Esophagus squamous epithelium (tissue), 5 donors: ENCODE measurements around the gene LYPD5. TPM values are rescaled to one million over a fixed set of nuclear protein-coding genes. Genes with fewer than 3 reads are reported as not detected.
A peak's percentile ranks its signal among the peaks of the same experiment; 100 is the strongest.

Source experiments
- DNase-seq: peaks from one replicate; lab custom pipeline; 2025; lab: John Stamatoyannopoulos, UW
- H3K27ac ChIP-seq, 4 donors: fragments of 200-600 bp; sonication (generic); one replicate each; pipeline ENCODE4 v1.5.1; 2016 to 2019; ENCODE audit warnings: mild to moderate bottlenecking in 1 of 4
- H3K27me3 ChIP-seq, 4 donors: fragments of 200-600 bp; sonication (generic); 1 replicate in 3 of 4; 2 replicates in 1 of 4; pipeline versions ENCODE4 v1.5.1 to v1.6.0; 2017 to 2021; ENCODE audit warnings: antibody characterized with exemption in 1 of 4
- H3K36me3 ChIP-seq, 3 donors: fragments of 200-600 bp; sonication (generic); one replicate each; pipeline ENCODE4 v1.5.1; 2016 to 2019
- H3K4me1 ChIP-seq, 3 donors: fragments of 200-600 bp; sonication (generic); one replicate each; pipeline ENCODE4 v1.5.1; 2017 to 2019
- H3K4me3 ChIP-seq, 4 donors: fragments of 200-600 bp; sonication (generic); 1 replicate in 3 of 4; 2 replicates in 1 of 4; pipeline ENCODE4 v1.5.1; 2016 to 2019; ENCODE audit warnings: mild to moderate bottlenecking in 2 of 4, moderate library complexity in 1 of 4
- H3K9me3 ChIP-seq, 3 donors: fragments of 200-600 bp; sonication (generic); one replicate each; pipeline ENCODE4 v1.5.1; 2016 to 2019
- POLR2A ChIP-seq, 4 donors: fragments of 450-650 bp; IDR thresholded peaks; one replicate each; pipeline ENCODE4 v1.6.1; 2017; ENCODE audit warnings: antibody characterized with exemption in 4 of 4, mild to moderate bottlenecking in 4 of 4, moderate library complexity in 3 of 4
- WGBS, 2 donors: methylation state at CpG; one replicate each; pipeline ENCODE4 v1.1.5; 2018; 5-methylcytosine and 5-hydroxymethylcytosine counted together
- intact Hi-C: fragments of 100-400 bp; cut with DNase I; formaldehyde crosslinking; loops from one replicate; pipeline ENCODE4 v1.15.0; 2022
- total RNA-seq, 4 donors: library from RNA; depleted of rRNA; stranded (reverse); fragments of >200 nt; gene quantifications; one replicate each; pipeline ENCODE4 v1.1.0, GENCODE V29; 2016
- TF ChIP-seq, protein P1 (sequence below), 6 experiments: fragments of 450-650 bp in 4 of 6; fragments of 200-600 bp in 2 of 6; sonication (generic) in 2 of 6; IDR thresholded peaks; one replicate each; pipeline ENCODE4 v1.5.1; 2016 to 2019; ENCODE audit warnings: antibody characterized with exemption in 6 of 6, mild to moderate bottlenecking in 4 of 6, moderate library complexity in 4 of 6
- donor health status: DM: yes; HTN: yes; CAD: no.

Gene LYPD5
- total RNA-seq, 4 donors from 2014 or later: 9.9 to 32.0 (median 22.4) TPM

GRCh38 chr19:43762814-43763213, 39.4 kb downstream of the LYPD5 start:
- Histone ChIP-seq H3K4me1 (peaks cover 21 to 70% (median 37%) of the 10 kb centered on the region in 3 donors), H3K27me3 (no peaks in the 10 kb centered on the region), H3K4me3 (no peak overlapping the region), H3K9me3 (no peaks in the 10 kb centered on the region), H3K36me3 (no peaks in the 10 kb centered on the region), H3K27ac (no peak overlapping the region)
- no peak for TF ChIP-seq POLR2A (IDR thresholded peaks at IDR 0.05)
- TF ChIP-seq, protein P1, sequence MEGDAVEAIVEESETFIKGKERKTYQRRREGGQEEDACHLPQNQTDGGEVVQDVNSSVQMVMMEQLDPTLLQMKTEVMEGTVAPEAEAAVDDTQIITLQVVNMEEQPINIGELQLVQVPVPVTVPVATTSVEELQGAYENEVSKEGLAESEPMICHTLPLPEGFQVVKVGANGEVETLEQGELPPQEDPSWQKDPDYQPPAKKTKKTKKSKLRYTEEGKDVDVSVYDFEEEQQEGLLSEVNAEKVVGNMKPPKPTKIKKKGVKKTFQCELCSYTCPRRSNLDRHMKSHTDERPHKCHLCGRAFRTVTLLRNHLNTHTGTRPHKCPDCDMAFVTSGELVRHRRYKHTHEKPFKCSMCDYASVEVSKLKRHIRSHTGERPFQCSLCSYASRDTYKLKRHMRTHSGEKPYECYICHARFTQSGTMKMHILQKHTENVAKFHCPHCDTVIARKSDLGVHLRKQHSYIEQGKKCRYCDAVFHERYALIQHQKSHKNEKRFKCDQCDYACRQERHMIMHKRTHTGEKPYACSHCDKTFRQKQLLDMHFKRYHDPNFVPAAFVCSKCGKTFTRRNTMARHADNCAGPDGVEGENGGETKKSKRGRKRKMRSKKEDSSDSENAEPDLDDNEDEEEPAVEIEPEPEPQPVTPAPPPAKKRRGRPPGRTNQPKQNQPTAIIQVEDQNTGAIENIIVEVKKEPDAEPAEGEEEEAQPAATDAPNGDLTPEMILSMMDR (IDR thresholded peaks at IDR 0.05): no peak
- intact Hi-C loops: no loop called here
- DNase-seq: no peak
- WGBS, 2 donors: 90% methylated on average over 2 to 3 of the region's 3 CpGs

DNA sequence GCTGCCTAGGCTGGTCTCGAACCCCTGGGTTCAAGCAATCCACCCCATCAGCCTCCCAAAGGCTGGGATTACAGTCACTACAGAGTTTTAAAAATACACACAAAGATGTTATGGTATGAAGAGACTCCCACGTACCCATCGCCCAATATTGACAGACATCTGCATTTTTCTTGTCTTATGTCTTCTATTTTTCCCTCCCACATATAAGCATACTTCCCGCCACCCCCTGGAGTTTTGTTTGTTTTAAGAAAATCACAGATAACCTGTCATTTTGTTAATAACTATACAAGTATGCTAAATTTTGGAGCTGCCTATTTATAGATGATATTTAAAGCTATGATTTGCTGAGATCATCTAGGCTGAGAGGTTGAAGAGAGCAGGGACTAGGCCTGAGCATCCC, 41.3 kb downstream of the LYPD5 start:
- DNase-seq: no peak
- Histone ChIP-seq H3K27me3 (no peaks in the 10 kb centered on the region), H3K27ac (peak overlapping the region in 2 of 4 donors; percentile 98 to 99), H3K4me1 (peaks cover 36 to 80% (median 42%) of the 10 kb centered on the region in 3 donors), H3K4me3 (no peak overlapping the region), H3K36me3 (no peaks in the 10 kb centered on the region), H3K9me3 (no peaks in the 10 kb centered on the region)
- WGBS, 2 donors: 83 to 90% methylated on average over 4 of the region's 4 CpGs
- TF ChIP-seq, protein P1 (IDR thresholded peaks at IDR 0.05): no peak
- no peak for TF ChIP-seq POLR2A (IDR thresholded peaks at IDR 0.05)
- intact Hi-C loops: no loop called here

DNA sequence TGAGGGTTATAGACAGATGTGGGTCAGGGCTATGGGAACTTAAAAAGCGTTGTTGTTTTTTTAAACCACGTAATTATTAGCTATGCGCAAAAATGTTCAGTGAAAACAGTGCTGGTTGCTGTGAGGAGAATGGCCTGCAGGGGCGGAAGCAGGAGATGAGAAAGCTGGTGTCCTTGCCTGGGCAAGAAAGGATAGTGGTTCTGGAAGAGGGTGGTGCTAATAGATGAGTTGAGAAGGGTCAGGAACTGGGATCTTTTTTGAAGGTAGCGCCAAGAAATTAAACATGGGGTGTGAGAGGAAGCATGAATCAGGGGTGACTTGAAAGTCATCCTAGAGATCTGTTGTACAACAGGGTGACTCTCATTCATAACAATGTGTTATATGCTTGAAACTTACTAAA, 42.7 kb downstream of the LYPD5 start:
- no peaks in the 10 kb centered on the region for H3K36me3 ChIP-seq
- no peak overlapping the region for H3K4me3 ChIP-seq
- H3K4me1 ChIP-seq: peaks cover 25 to 75% (median 31%) of the 10 kb centered on the region in 3 donors
- TF ChIP-seq, protein P1 (IDR thresholded peaks at IDR 0.05): peak in 3 of 6 experiments; percentile 32 to 62 (median 50)
- no peak for TF ChIP-seq POLR2A (IDR thresholded peaks at IDR 0.05)
- no peaks in the 10 kb centered on the region for H3K9me3 ChIP-seq
- 28 to 29% methylated on average over 5 of the region's 5 CpGs for WGBS, 2 donors
- intact Hi-C loops: no loop called here
- H3K27ac ChIP-seq: peak overlapping the region; percentile 81 to 99 (median 97)
- no peaks in the 10 kb centered on the region for H3K27me3 ChIP-seq
- no peak for DNase-seq

DNA sequence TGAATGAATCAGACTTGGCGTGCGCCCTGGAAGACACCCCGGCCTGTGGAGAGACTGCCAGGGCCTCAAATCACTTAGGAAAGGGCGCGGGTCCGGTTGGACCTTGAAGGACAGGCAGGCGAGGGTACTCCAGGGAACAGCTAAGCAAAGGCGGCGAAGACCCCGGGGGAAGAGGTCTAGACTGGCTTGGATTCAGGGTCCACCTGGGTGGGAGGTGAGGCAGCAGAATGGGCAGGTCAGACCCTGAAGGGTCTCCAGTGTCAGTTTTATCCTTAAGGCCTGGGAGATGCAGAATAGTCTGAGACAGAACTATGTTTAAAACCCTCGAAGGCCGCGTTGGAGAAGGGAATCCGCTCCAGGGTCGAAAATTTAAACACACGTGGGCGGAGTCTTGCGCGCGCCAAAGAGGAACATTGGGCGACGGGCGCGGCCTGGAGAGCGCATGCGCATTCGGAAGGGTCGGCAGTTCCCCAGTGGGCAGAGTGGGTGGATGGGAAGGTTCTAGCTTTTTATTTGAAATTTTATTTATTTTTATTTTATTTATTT, 46.9 kb downstream of the LYPD5 start:
- Histone ChIP-seq H3K27ac (peak overlapping the region; percentile 96 to 99 (median 98)), H3K4me3 (peak overlapping the region; percentile 60 to 78 (median 68)), H3K36me3 (peaks cover 4 to 12% (median 10%) of the 10 kb centered on the region in 3 donors), H3K27me3 (no peaks in the 10 kb centered on the region), H3K4me1 (peaks cover 35 to 94% (median 51%) of the 10 kb centered on the region in 3 donors), H3K9me3 (no peaks in the 10 kb centered on the region)
- TF ChIP-seq POLR2A (IDR thresholded peaks at IDR 0.05): no peak
- TF ChIP-seq, protein P1 (IDR thresholded peaks at IDR 0.05): no peak
- 0% methylated on average over 24 to 28 of the region's 28 CpGs for WGBS, 2 donors
- intact Hi-C loops: no loop called here
- DNase-seq: no peak

DNA sequence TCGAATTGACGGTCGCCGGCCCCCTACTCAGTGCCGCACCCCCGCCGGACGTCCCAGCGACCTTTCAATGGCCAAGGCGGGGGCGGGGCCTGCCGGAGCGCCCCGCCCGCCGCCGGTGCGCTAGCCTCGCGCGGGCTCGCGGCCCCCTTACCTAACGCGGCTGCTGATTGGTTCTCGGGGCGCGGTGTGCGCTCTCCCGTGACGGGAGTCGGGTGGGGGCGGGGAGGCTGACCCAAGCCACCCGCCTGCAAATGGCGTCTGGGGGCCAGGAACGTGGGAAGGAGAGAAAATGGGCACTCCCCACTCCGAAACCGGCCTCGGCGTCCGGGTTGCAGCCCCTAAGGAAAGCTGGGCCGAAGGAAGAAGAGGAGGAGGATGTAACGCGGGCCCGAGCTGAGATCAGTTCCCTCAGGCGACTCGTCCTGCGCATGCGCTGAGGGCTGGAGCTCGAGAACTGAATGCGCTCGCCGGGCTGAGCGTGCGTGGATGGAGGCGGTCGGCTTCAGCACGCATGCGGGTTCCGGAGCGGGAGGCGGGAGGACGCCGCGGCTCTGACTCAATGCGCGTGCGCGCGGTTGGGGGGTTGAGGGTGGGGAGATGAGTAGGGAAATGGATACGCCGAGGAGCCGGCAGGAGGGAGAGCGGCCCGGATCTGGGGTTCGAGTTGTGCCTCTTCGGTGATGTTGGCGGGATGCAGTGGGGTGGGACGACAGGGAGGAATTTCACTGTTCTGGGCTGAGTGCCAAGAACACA, 47.6 kb downstream of the LYPD5 start, which contains the start of gene SMG9:
Gene SMG9, minus strand, starts transcription at position 460 of the 753 bp plus-strand sequence. CDS start 4,221 bp downstream, outside the sequence.
- Histone ChIP-seq H3K4me3 (peak within 1 kb of the TSS; percentile 60 to 78 (median 68)), H3K9me3 (no peaks in the 10 kb centered on the region), H3K36me3 (peaks cover 8 to 18% (median 16%) of the 10 kb centered on the region in 3 donors), H3K27ac (peak within 1 kb of the TSS; percentile 96 to 99 (median 98)), H3K4me1 (peaks cover 35 to 94% (median 51%) of the 10 kb centered on the region in 3 donors), H3K27me3 (no peaks in the 10 kb centered on the region)
- peak; percentile 86 for DNase-seq
- intact Hi-C loops: no loop called here
- WGBS, 2 donors: 0% methylated on average over 31 to 35 of the region's 79 CpGs
- TF ChIP-seq POLR2A (IDR thresholded peaks at IDR 0.05): peak in 3 of 4 donors; percentile 45 to 85 (median 69)
- TF ChIP-seq, protein P1 (IDR thresholded peaks at IDR 0.05): peak in 1 of 6 experiments; percentile 8
